Fibroblast of lung (primary cell): ENCODE measurements around the gene ARHGAP1. TPM values are rescaled to one million over a fixed set of nuclear protein-coding genes. Genes with fewer than 3 reads are reported as not detected.

ENCODE experiments used
- DNase-seq, 2 donors: peaks; one replicate each; pipeline versions ENCODE4 v3.0.0 to v3.0.0-alpha.2; 2010; ENCODE audit warnings: low read depth in 2 of 2
- H2AFZ ChIP-seq: 2 replicates; pipeline ENCODE4 v1.5.1; 2012; ENCODE audit warnings: low read length, control low read depth, inconsistent platforms
- H3K27ac ChIP-seq: 2 replicates; pipeline ENCODE4 v1.5.1; 2011; ENCODE audit warnings: low read length, control low read depth; ENCODE audit not compliant: insufficient read depth
- H3K27me3 ChIP-seq: 2 replicates; pipeline ENCODE4 v1.5.1; 2011; ENCODE audit warnings: mild to moderate bottlenecking, low read length; ENCODE audit not compliant: control insufficient read depth, insufficient read depth
- H3K36me3 ChIP-seq: 2 replicates; pipeline ENCODE4 v1.5.1; 2011; ENCODE audit warnings: low read length; ENCODE audit not compliant: control insufficient read depth, insufficient read depth
- H3K4me1 ChIP-seq: 2 replicates; pipeline ENCODE4 v1.5.1; 2011; ENCODE audit warnings: low read length; ENCODE audit not compliant: control insufficient read depth, insufficient read depth; ENCODE audit errors: extremely low read depth
- H3K4me2 ChIP-seq: 2 replicates; pipeline ENCODE4 v1.5.1; 2011; ENCODE audit warnings: low read length, control low read depth; ENCODE audit not compliant: insufficient read depth; ENCODE audit errors: extremely low read depth
- H3K4me3 ChIP-seq, 4 experiments: fragments of 200-600 bp in 1 of 4; sonication (generic) in 1 of 4; replicated peaks in 1 of 4; 2 replicates each; pipeline ENCODE4 v1.5.1; 2011 to 2016; ENCODE audit warnings: low read length in 4 of 4, low read depth in 3 of 4, mild to moderate bottlenecking in 3 of 4, control low read depth in 2 of 4, inconsistent platforms in 1 of 4, mixed read lengths in 1 of 4; ENCODE audit not compliant: insufficient read depth in 1 of 4; ENCODE audit errors: control extremely low read depth in 1 of 4
- H3K79me2 ChIP-seq: 2 replicates; pipeline ENCODE4 v1.5.1; 2012; ENCODE audit warnings: mild to moderate bottlenecking, low read length, inconsistent platforms; ENCODE audit not compliant: control insufficient read depth, insufficient read depth
- H3K9ac ChIP-seq: 2 replicates; pipeline ENCODE4 v1.5.1; 2011; ENCODE audit warnings: mild to moderate bottlenecking, low read length, control low read depth; ENCODE audit not compliant: insufficient read depth
- H3K9me3 ChIP-seq: 2 replicates; pipeline ENCODE4 v1.5.1; 2012; ENCODE audit warnings: low read depth, low read length; ENCODE audit not compliant: control insufficient read depth, insufficient read depth
- H4K20me1 ChIP-seq: 2 replicates; pipeline ENCODE4 v1.5.1; 2011; ENCODE audit warnings: low read length; ENCODE audit not compliant: control insufficient read depth, insufficient read depth; ENCODE audit errors: extremely low read depth
- CTCF ChIP-seq, 2 donors: IDR thresholded peaks in 1 of 2; conservative IDR thresholded peaks in 1 of 2; 1 replicate in 1 of 2; 2 replicates in 1 of 2; pipeline ENCODE4 v1.5.1; 2011 to 2012; ENCODE audit warnings: low read length in 2 of 2, control low read depth in 1 of 2, inconsistent platforms in 1 of 2, low read depth in 1 of 2, mild to moderate bottlenecking in 1 of 2
- EZH2 ChIP-seq: IDR thresholded peaks from 2 replicates; pipeline ENCODE4 v1.5.1; 2012; ENCODE audit warnings: low read length, control low read depth, mild to moderate bottlenecking; ENCODE audit errors: missing control alignments
- polyA plus RNA-seq, 2 donors: library from polyadenylated mRNA; depleted of rRNA in 1 of 2; stranded (reverse) in 1 of 2; unstranded in 1 of 2; fragments of >200 nt; gene quantifications; 2 replicates each; pipeline ENCODE4 v1.2.1, GENCODE V29; 2011 to 2012; ENCODE audit warnings: missing spikeins in 1 of 2
- total RNA-seq: library from RNA; depleted of rRNA; stranded (reverse); fragments of >200 nt; gene quantifications from 2 replicates; pipeline ENCODE4 v1.2.1, GENCODE V29; 2014

ARHGAP1 gene
- total and polyA plus RNA-seq, 2 donors (not counting 1 experiment from before 2014, with no cell fraction given) = 34.4 to 38.0 TPM

- TF ChIP-seq EZH2 = no peak
- TF ChIP-seq CTCF (conservative IDR thresholded peaks at IDR 0.05 in 1 of 2, IDR thresholded peaks at IDR 0.05 in 1 of 2; ENCODE audit: low read depth in 1 of 2, low read length in 2 of 2) = no peak
- Histone ChIP-seq H3K4me1 (no peaks in the 10 kb centered on the region), H3K27ac (no peak overlapping the region)
Measured at GRCh38 chr11:46745328-46745727, 44.9 kb upstream of the ARHGAP1 start.

GRCh38 chr11:46743693-46744339 lies 43.4 kb upstream of the ARHGAP1 start:
- H4K20me1 ChIP-seq = no peaks in the 10 kb centered on the region
- no peak for DNase-seq
- no peaks in the 10 kb centered on the region for H3K79me2 ChIP-seq
- no peaks in the 10 kb centered on the region for H3K27me3 ChIP-seq
- peaks cover 9% of the 10 kb centered on the region for H3K36me3 ChIP-seq
- no peak overlapping the region for H3K9ac ChIP-seq
- H3K4me2 ChIP-seq = no peak overlapping the region
- TF ChIP-seq CTCF (conservative IDR thresholded peaks at IDR 0.05 in 1 of 2, IDR thresholded peaks at IDR 0.05 in 1 of 2; ENCODE audit: low read depth in 1 of 2, low read length in 2 of 2) (no peak), EZH2 (no peak)
- no peaks in the 10 kb centered on the region for H3K4me1 ChIP-seq
- no peak overlapping the region for H3K4me3 ChIP-seq
- H3K9me3 ChIP-seq = no peaks in the 10 kb centered on the region
- no peak overlapping the region for H3K27ac ChIP-seq
- H2AFZ ChIP-seq = no peak overlapping the region

More at GRCh38 chr11:46745328-46745727, 44.9 kb upstream of the ARHGAP1 start:
- Histone ChIP-seq H3K9ac (no peak overlapping the region), H3K27me3 (no peaks in the 10 kb centered on the region), H2AFZ (no peak overlapping the region), H3K9me3 (no peaks in the 10 kb centered on the region), H3K4me2 (no peak overlapping the region), H4K20me1 (no peaks in the 10 kb centered on the region), H3K4me3 (no peak overlapping the region), H3K79me2 (no peaks in the 10 kb centered on the region), H3K36me3 (peaks cover 11% of the 10 kb centered on the region)
- no peak for DNase-seq

DNA sequence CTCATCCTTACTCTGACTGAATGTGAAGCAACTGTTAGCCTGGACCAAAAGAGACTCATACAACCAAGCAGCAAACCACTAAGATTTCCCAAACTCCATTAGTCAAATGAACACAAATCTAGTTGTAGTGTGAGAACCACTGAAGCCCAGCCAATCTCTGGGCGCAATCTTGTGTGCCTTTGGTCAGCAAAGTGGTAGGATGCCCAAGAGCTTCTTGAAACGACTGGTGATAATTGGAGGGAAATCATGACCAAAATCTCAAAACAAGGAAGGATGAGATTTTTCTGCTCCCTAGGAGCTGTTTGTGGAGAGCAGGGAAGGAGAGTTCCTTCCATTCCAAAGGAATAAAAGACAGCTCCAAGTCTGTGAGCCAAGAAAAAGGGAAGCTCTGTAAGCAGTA lies 42.6 kb upstream of the ARHGAP1 start:
- no peaks in the 10 kb centered on the region for H3K4me1 ChIP-seq
- H3K36me3 ChIP-seq = peaks cover 9% of the 10 kb centered on the region
- no peaks in the 10 kb centered on the region for H3K9me3 ChIP-seq
- no peak overlapping the region for H3K4me2 ChIP-seq
- no peaks in the 10 kb centered on the region for H3K79me2 ChIP-seq
- no peak for TF ChIP-seq CTCF (conservative IDR thresholded peaks at IDR 0.05 in 1 of 2, IDR thresholded peaks at IDR 0.05 in 1 of 2; ENCODE audit: low read depth in 1 of 2, low read length in 2 of 2)
- TF ChIP-seq EZH2 = no peak
- H4K20me1 ChIP-seq = no peaks in the 10 kb centered on the region
- no peaks in the 10 kb centered on the region for H3K27me3 ChIP-seq
- H3K4me3 ChIP-seq = no peak overlapping the region
- no peak overlapping the region for H2AFZ ChIP-seq
- no peak overlapping the region for H3K27ac ChIP-seq
- H3K9ac ChIP-seq = no peak overlapping the region
- DNase-seq = no peak
